C4-2B (cell line): ENCODE data around the gene MARK1.

Experiments used
- ZFX ChIP-seq: fragments of 450-650 bp; IDR thresholded peaks from 2 replicates; pipeline ENCODE4 v1.6.1; 2017
- TF ChIP-seq, protein P1 (sequence below): fragments of 450-650 bp; conservative IDR thresholded peaks from 2 replicates; pipeline ENCODE4 v1.5.1; 2017; ENCODE audit warnings: mild to moderate bottlenecking

DNA sequence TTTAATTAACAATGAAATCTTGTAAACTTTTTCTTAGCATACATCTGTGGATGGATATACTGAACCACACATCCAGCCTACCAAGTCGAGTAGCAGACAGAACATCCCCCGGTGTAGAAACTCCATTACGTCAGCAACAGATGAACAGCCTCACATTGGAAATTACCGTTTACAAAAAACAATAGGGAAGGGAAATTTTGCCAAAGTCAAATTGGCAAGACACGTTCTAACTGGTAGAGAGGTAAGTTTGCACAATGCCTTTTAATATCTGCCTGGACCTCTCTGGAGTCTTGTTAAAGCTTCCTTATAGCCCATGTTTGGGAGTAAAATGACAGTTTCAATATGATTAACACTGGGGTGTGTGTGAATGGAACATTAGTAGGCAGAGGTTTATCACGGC is 51.4 kb downstream of the MARK1 start:
- TF ChIP-seq, protein P1, sequence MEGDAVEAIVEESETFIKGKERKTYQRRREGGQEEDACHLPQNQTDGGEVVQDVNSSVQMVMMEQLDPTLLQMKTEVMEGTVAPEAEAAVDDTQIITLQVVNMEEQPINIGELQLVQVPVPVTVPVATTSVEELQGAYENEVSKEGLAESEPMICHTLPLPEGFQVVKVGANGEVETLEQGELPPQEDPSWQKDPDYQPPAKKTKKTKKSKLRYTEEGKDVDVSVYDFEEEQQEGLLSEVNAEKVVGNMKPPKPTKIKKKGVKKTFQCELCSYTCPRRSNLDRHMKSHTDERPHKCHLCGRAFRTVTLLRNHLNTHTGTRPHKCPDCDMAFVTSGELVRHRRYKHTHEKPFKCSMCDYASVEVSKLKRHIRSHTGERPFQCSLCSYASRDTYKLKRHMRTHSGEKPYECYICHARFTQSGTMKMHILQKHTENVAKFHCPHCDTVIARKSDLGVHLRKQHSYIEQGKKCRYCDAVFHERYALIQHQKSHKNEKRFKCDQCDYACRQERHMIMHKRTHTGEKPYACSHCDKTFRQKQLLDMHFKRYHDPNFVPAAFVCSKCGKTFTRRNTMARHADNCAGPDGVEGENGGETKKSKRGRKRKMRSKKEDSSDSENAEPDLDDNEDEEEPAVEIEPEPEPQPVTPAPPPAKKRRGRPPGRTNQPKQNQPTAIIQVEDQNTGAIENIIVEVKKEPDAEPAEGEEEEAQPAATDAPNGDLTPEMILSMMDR = no peak
- no peak for TF ChIP-seq ZFX
